OCI-LY7 (cell line): Measurements from ENCODE around the gene NPHP1.

Experiments
- CTCF ChIP-seq: fragments of 200-600 bp; sonication (generic); conservative IDR thresholded peaks from 2 replicates; pipeline ENCODE4 v1.5.1; 2014; ENCODE audit warnings: mild to moderate bottlenecking, antibody characterized with exemption, low read length, moderate library complexity, mixed read lengths
- EZH2phosphoT487 ChIP-seq: fragments of 200-600 bp; sonication (generic); IDR thresholded peaks from 2 replicates; pipeline ENCODE4 v1.6.1; 2018; ENCODE audit warnings: low read depth, borderline replicate concordance, mild to moderate bottlenecking, mixed run types, antibody characterized with exemption, low read length, moderate library complexity, mixed read lengths

DNA sequence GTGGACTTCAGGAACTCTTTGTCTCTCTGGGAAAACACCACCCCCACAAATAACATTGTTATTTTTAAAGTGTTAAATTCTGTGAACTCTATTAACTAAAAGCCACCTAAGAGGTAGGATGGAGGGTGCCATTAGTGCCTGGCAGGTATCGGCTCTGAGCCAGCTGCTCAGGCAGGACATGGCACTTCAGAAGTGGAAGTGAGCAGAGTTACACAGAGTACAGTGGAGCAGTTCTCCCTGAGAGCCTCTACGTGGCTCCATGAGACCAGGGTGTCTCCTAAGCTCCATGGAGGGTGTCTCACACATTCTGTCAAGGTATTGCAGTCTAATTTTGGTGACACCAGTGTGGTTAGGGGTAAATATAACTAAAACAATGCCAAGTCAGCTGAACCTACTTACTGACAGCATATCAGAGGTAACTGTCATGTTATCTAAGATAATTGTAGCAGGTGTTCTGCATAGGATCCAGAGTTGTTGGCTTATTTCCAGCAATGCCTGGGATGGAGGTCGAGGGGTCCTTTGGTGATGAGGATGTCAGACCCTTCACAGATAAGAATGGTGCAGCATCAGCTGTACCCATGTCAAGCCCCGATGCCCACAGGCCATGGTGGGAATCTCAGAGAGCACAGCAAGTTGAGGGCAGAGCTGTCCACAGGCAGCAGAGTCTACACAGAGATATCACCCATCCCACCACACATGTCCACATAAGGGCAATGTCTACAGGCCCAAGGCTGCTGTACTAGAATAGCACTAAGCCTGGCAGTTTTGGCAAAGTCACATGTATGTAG lies 80.6 kb downstream of the NPHP1 start:
- no peak for TF ChIP-seq CTCF
- TF ChIP-seq EZH2phosphoT487 = no peak
